D721Med (cell line): Measurements from ENCODE around the gene TNNI3.
"Not testable (repeated sequence)": the region's sequence is repeated elsewhere in the genome, so short reads cannot be mapped to it uniquely, and the experiment has no call there.

Experiments used
- DNase-seq: peaks from one replicate; pipeline ENCODE4 v3.0.0; 2011; ENCODE audit warnings: low spot score; ENCODE audit not compliant: insufficient read length
- FAIRE-seq: peaks from 2 replicates; lab custom pipeline; 2011; peaks lifted over from hg19 to GRCh38; lab: Jason Lieb, UNC
- TF ChIP-seq, protein P1 (sequence below): IDR thresholded peaks from 2 replicates; pipeline ENCODE4 v1.5.1; 2012; ENCODE audit warnings: mild to moderate bottlenecking, control low read depth; ENCODE audit not compliant: insufficient read depth; ENCODE audit errors: missing control alignments

The TNNI3 gene

DNA sequence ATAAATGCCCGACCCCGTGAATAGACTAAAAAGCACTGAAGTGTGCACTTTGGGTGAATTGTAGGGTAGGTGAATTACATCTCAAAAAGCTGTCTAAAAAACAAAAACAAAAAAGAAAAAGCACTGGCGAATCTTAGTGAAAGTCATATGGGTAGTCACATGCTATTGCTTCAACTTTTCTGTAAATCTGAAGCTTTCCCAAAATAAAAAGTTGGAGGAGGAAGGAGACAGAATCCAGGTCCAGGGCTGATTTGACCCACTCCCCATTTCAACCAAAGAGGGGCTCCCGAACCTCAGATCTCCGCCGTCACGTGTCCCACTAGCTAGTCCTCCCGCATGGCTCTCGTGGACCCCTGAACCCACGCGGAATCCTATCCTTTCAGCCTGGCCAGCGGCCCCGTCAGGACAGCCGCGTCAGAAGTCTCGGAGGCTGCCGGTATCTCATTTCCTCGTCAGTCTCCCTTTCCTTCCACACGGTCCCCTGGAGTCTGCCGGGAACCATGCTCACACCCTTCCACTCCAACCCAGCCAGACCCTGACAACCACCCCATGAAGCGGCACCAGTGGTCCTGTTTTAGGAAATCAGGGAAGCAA lies 46.2 kb downstream of the TNNI3 start:
- FAIRE-seq: no peak
- no peak for DNase-seq
- TF ChIP-seq, protein P1, sequence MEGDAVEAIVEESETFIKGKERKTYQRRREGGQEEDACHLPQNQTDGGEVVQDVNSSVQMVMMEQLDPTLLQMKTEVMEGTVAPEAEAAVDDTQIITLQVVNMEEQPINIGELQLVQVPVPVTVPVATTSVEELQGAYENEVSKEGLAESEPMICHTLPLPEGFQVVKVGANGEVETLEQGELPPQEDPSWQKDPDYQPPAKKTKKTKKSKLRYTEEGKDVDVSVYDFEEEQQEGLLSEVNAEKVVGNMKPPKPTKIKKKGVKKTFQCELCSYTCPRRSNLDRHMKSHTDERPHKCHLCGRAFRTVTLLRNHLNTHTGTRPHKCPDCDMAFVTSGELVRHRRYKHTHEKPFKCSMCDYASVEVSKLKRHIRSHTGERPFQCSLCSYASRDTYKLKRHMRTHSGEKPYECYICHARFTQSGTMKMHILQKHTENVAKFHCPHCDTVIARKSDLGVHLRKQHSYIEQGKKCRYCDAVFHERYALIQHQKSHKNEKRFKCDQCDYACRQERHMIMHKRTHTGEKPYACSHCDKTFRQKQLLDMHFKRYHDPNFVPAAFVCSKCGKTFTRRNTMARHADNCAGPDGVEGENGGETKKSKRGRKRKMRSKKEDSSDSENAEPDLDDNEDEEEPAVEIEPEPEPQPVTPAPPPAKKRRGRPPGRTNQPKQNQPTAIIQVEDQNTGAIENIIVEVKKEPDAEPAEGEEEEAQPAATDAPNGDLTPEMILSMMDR: no peak

DNA sequence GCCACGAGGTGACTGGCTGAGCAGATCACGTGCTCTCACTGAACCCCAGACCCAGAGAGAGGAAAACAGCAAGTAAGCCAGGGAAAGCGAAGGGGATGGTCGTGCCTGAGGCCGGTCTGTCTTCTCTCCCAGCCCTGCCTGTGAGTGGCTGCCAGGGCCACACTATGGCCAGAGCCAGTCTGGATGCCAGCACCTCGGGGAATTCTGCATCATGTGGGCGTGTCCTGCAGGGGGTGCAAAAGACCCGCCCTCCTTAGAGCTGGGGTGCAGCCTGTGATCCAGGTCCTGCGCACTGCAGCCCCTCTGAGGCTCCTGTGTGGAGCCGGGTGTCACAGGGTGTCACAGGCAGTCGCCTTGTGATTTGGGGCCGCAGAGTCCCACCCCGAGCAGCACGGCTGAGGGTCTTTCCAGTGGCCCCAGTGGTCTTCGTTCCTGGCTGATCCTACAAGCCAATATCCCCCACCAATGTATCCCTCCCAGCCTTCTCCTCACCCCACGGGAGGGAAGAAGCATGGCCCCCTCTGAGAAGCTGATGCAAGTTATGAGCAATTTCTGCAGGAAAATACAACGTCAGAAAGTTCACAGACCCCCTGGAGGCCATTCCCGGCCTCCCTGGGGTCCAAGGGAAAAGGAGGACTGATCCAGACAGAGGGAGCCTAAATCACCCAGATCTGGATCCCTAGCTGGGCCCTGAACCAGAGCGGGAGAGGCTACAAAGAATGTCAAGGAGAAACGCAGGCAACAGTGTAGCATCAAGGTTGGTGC lies 47.8 kb downstream of the TNNI3 start:
- FAIRE-seq: no peak
- DNase-seq: no peak
- TF ChIP-seq, protein P1: no peak

DNA sequence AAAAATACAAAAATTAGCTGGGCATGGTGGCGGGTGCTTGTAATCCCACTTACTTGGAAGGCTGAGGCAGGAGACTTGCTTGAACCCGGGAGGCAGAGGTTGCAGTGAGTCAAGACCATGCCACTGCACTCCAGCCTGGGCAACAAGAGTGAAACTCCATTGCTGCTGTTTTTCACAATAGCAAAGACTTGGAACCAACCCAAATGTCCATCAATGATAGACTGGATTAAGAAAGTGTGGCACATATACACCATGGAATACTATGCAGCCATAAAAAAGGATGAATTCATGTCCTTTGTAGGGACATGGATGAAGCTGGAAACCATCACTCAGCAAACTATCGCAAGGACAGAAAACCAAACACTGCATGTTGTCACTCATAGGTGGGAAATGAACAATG lies 50.3 kb downstream of the TNNI3 start:
- not testable (repeated sequence) for DNase-seq, FAIRE-seq

DNA sequence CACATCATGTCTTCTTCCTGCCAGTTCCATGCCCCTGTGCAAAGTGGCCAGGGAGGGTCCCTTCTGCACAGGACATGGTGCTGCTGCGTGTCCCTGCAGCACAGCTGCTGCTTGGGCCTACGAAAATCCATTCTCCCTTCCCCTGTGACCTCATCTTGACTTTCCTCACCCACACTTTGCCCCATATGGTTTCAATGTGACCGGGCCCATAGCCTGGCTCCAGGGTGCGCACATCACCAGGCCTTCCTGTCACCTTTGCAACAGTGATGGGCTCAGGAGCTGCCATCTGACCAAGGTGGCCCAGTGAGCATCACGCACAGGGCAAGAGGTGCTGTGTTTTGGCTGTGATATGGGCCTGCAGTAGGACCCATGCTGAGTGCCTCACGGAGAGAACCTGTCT lies 50.9 kb downstream of the TNNI3 start:
- no peak for DNase-seq
- TF ChIP-seq, protein P1: no peak
- no peak for FAIRE-seq

GRCh38 chr19:55105237-55105636 lies 52.3 kb downstream of the TNNI3 start:
- no peak for FAIRE-seq
- TF ChIP-seq, protein P1: no peak
- no peak for DNase-seq

- DNase-seq (no peak), FAIRE-seq (no peak)
These were observed 54.3 kb downstream of the TNNI3 start for GRCh38 chr19:55103190-55103589.

More at GRCh38 chr19:55103190-55103589, 54.3 kb downstream of the TNNI3 start:
- TF ChIP-seq, protein P1: no peak
